ENCODE measurements around the gene BCL2. TPM values are rescaled to one million over a fixed set of nuclear protein-coding genes. Genes with fewer than 3 reads are reported as not detected.

The BCL2 gene
- total RNA-seq, 1 donor: 78.2 TPM

- H3K4me1 ChIP-seq (ENCODE audit: insufficient read depth, low read length): peaks cover 32% of the 10 kb centered on the region
- H3K27me3 ChIP-seq (ENCODE audit: insufficient read depth, low read length): no peaks in the 10 kb centered on the region
- no peaks in the 10 kb centered on the region for H3K9me3 ChIP-seq (ENCODE audit: low read depth, low read length)
- no peak overlapping the region for H3K4me3 ChIP-seq (ENCODE audit: low read length)
Observed at GRCh38 chr18:63109022-63109421, 210.5 kb downstream of the BCL2 start.

- H3K4me3 ChIP-seq (ENCODE audit: low read length): no peak overlapping the region
- no peaks in the 10 kb centered on the region for H3K27me3 ChIP-seq (ENCODE audit: insufficient read depth, low read length)
- H3K9me3 ChIP-seq (ENCODE audit: low read depth, low read length): no peaks in the 10 kb centered on the region
- peaks cover 26% of the 10 kb centered on the region for H3K4me1 ChIP-seq (ENCODE audit: insufficient read depth, low read length)
Observed at GRCh38 chr18:63107931-63108330, 211.6 kb downstream of the BCL2 start.

DNA sequence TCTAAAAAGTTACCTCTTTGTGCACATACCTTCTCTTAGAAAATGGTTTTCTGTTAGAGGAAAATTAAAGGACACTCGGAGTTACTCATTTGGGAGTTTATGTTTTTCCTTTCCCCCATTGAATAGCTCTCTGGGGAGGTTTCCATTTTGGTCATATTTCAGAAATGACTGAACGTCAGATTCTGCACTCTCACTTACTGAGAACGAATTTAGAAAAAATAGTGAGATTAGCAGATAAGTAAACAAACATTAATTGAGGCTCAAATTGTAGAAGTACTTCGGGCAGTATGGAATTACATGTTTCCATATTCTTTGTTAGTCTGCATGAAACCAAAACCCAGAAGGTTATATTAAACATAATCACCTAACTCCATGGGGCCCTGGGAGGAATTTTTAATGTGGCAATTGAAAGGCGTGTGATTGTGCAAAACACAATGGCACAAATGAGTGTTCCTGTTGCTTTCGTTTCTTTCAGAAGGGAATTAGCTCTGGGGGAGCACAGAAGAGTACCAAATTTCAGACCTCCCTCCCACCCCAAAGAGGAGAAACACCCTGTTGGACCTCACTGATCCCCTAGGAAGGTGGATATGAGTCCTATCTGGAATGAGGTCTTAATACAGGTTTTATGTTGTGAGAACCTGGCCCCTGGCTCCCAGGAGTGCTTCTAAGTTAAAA, 212.3 kb downstream of the BCL2 start:
- Histone ChIP-seq H3K27me3 (ENCODE audit: insufficient read depth, low read length) (no peaks in the 10 kb centered on the region), H3K4me3 (ENCODE audit: low read length) (no peak overlapping the region), H3K4me1 (ENCODE audit: insufficient read depth, low read length) (peaks cover 23% of the 10 kb centered on the region), H3K9me3 (ENCODE audit: low read depth, low read length) (no peaks in the 10 kb centered on the region)

DNA sequence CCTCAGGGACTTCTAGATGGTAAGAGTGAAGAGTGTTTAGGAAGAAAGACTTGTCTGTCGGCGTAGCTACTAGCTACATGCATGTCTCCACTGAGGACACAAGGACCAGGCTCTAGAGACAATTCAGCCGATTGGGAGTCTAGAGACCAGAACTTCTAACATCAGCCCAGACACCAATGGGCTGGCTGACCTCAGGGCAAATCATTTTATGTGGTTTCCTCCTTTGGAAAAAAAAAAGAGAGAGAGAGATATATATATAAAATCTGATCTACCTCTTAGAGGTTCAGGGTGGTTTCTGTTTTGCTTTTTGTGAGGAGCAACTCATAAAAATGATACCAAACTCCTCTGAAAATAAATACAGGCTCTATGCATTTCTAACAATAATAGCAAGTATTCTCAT, 212.8 kb downstream of the BCL2 start:
- no peak overlapping the region for H3K4me3 ChIP-seq (ENCODE audit: low read length)
- H3K9me3 ChIP-seq (ENCODE audit: low read depth, low read length): no peaks in the 10 kb centered on the region
- peaks cover 18% of the 10 kb centered on the region for H3K4me1 ChIP-seq (ENCODE audit: insufficient read depth, low read length)
- H3K27me3 ChIP-seq (ENCODE audit: insufficient read depth, low read length): no peaks in the 10 kb centered on the region

DNA sequence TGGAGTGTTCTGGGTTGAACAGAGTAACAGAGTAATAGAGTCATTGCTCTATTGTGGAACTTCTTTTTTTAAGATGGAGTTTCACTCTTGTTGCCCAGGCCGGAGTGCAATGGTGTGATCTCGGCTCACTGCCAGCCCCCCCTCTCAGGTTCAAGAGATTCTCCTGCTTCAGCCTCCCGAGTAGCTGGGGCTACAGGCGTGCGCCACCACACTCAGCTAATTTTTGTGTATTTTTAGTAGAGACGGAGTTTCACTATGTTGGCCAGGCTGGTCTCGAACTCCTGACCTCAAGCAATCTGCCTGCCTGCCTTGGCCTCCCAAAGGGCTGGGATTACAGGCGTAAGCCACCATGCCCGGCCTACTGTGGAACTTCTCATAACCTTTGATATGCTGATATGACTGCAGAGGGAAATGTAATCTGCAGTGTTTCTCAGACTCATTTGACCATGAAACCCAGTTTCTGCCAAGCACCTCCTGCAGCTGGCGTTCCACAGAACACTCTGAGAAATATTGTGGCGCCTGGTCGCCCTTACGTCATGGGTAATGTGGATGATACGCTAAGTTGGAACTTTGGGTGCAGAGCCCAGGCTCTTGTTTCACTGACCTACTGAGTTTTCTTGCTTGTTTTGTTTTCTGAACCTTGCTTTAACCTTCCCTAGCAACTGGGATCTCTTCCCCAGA, 213.8 kb downstream of the BCL2 start:
- H3K9me3 ChIP-seq (ENCODE audit: low read depth, low read length): no peaks in the 10 kb centered on the region
- peaks cover 19% of the 10 kb centered on the region for H3K4me1 ChIP-seq (ENCODE audit: insufficient read depth, low read length)
- H3K4me3 ChIP-seq (ENCODE audit: low read length): no peak overlapping the region
- no peaks in the 10 kb centered on the region for H3K27me3 ChIP-seq (ENCODE audit: insufficient read depth, low read length)

- no peak overlapping the region for H3K4me3 ChIP-seq (ENCODE audit: low read length)
- H3K4me1 ChIP-seq (ENCODE audit: insufficient read depth, low read length): peaks cover 29% of the 10 kb centered on the region
- H3K27me3 ChIP-seq (ENCODE audit: insufficient read depth, low read length): no peaks in the 10 kb centered on the region
Observed at GRCh38 chr18:63104868-63105267, 214.7 kb downstream of the BCL2 start.

GRCh38 chr18:63102941-63103744, 216.4 kb downstream of the BCL2 start:
- Histone ChIP-seq H3K9me3 (ENCODE audit: low read depth, low read length) (no peaks in the 10 kb centered on the region), H3K27me3 (ENCODE audit: insufficient read depth, low read length) (no peaks in the 10 kb centered on the region), H3K4me3 (ENCODE audit: low read length) (no peak overlapping the region), H3K4me1 (ENCODE audit: insufficient read depth, low read length) (peaks cover 46% of the 10 kb centered on the region)

More at GRCh38 chr18:63104868-63105267, 214.7 kb downstream of the BCL2 start:
- no peaks in the 10 kb centered on the region for H3K9me3 ChIP-seq (ENCODE audit: low read depth, low read length)

GRCh38 chr18:63100630-63101055, 218.9 kb downstream of the BCL2 start:
- no peaks in the 10 kb centered on the region for H3K9me3 ChIP-seq (ENCODE audit: low read depth, low read length)
- peaks cover 31% of the 10 kb centered on the region for H3K4me1 ChIP-seq (ENCODE audit: insufficient read depth, low read length)

GRCh38 chr18:63099848-63100629, 219.5 kb downstream of the BCL2 start:
- no peaks in the 10 kb centered on the region for H3K9me3 ChIP-seq (ENCODE audit: low read depth, low read length)
- H3K27me3 ChIP-seq (ENCODE audit: insufficient read depth, low read length): no peaks in the 10 kb centered on the region
- H3K4me3 ChIP-seq (ENCODE audit: low read length): no peak overlapping the region
- peaks cover 31% of the 10 kb centered on the region for H3K4me1 ChIP-seq (ENCODE audit: insufficient read depth, low read length)

More at GRCh38 chr18:63100630-63101055, 218.9 kb downstream of the BCL2 start:
- no peak overlapping the region for H3K4me3 ChIP-seq (ENCODE audit: low read length)
- no peaks in the 10 kb centered on the region for H3K27me3 ChIP-seq (ENCODE audit: insufficient read depth, low read length)

GRCh38 chr18:63099091-63099840, 220.3 kb downstream of the BCL2 start:
- H3K4me3 ChIP-seq (ENCODE audit: low read length): no peak overlapping the region
- H3K9me3 ChIP-seq (ENCODE audit: low read depth, low read length): no peaks in the 10 kb centered on the region
- H3K27me3 ChIP-seq (ENCODE audit: insufficient read depth, low read length): no peaks in the 10 kb centered on the region
- peaks cover 31% of the 10 kb centered on the region for H3K4me1 ChIP-seq (ENCODE audit: insufficient read depth, low read length)

GRCh38 chr18:63098018-63098981, 221.3 kb downstream of the BCL2 start:
- Histone ChIP-seq H3K27me3 (ENCODE audit: insufficient read depth, low read length) (no peaks in the 10 kb centered on the region), H3K4me1 (ENCODE audit: insufficient read depth, low read length) (peaks cover 31% of the 10 kb centered on the region), H3K9me3 (ENCODE audit: low read depth, low read length) (no peaks in the 10 kb centered on the region), H3K4me3 (ENCODE audit: low read length) (no peak overlapping the region)

GRCh38 chr18:63097178-63097577, 222.4 kb downstream of the BCL2 start:
- Histone ChIP-seq H3K4me1 (ENCODE audit: insufficient read depth, low read length) (peaks cover 31% of the 10 kb centered on the region), H3K4me3 (ENCODE audit: low read length) (no peak overlapping the region), H3K27me3 (ENCODE audit: insufficient read depth, low read length) (no peaks in the 10 kb centered on the region), H3K9me3 (ENCODE audit: low read depth, low read length) (no peaks in the 10 kb centered on the region)

- Histone ChIP-seq H3K27me3 (ENCODE audit: insufficient read depth, low read length) (no peaks in the 10 kb centered on the region), H3K4me3 (ENCODE audit: low read length) (no peak overlapping the region), H3K9me3 (ENCODE audit: low read depth, low read length) (no peaks in the 10 kb centered on the region), H3K4me1 (ENCODE audit: insufficient read depth, low read length) (peaks cover 31% of the 10 kb centered on the region)
Observed at GRCh38 chr18:63096327-63096874, 223.2 kb downstream of the BCL2 start.
